Aorta (tissue), 5 donors: ENCODE data around the gene ARRDC3. TPM values are rescaled to one million over a fixed set of nuclear protein-coding genes. Genes with fewer than 3 reads are reported as not detected.
A peak's percentile ranks its signal among the peaks of the same experiment; 100 is the strongest.

Source experiments
- ATAC-seq: fragments of 200-7000 bp; cut with Tn5 transposase; one replicate; pipeline ENCODE4 v1.9.1; 2022; ENCODE audit warnings: moderate library complexity; ENCODE audit not compliant: low FRiP score
- DNase-seq, 2 donors: peaks; one replicate each; pipeline ENCODE4 v3.0.0-alpha.2; 2020
- H3K27ac ChIP-seq, 2 donors: one replicate each; pipeline ENCODE4 v1.5.1; 2013; ENCODE audit warnings: low read length in 2 of 2, mild to moderate bottlenecking in 2 of 2, moderate library complexity in 2 of 2, control low read depth in 1 of 2, inconsistent platforms in 1 of 2, low read depth in 1 of 2
- H3K27me3 ChIP-seq, 2 donors: one replicate each; pipeline ENCODE4 v1.6.1; 2013; ENCODE audit warnings: control low read depth in 1 of 2, low read length in 1 of 2, mild to moderate bottlenecking in 1 of 2, moderate library complexity in 1 of 2; ENCODE audit not compliant: insufficient read depth in 2 of 2, control insufficient read depth in 1 of 2
- H3K36me3 ChIP-seq, 2 donors: one replicate each; pipeline ENCODE4 v1.6.1; 2013; ENCODE audit warnings: control low read depth in 1 of 2, low read length in 1 of 2, mild to moderate bottlenecking in 1 of 2; ENCODE audit not compliant: insufficient read depth in 2 of 2, control insufficient read depth in 1 of 2
- H3K4me1 ChIP-seq, 2 donors: one replicate each; pipeline ENCODE4 v1.6.1; 2013; ENCODE audit warnings: low read length in 2 of 2, control low read depth in 1 of 2, mild to moderate bottlenecking in 1 of 2, moderate library complexity in 1 of 2; ENCODE audit not compliant: insufficient read depth in 2 of 2, control insufficient read depth in 1 of 2
- H3K4me3 ChIP-seq, 2 donors: one replicate each; pipeline ENCODE4 v1.5.1; 2013; ENCODE audit warnings: low read length in 2 of 2, control low read depth in 1 of 2, mild to moderate bottlenecking in 1 of 2
- H3K9me3 ChIP-seq: one replicate; pipeline ENCODE4 v1.6.1; 2013; ENCODE audit warnings: mild to moderate bottlenecking, low read length; ENCODE audit not compliant: control insufficient read depth
- WGBS, 2 donors: extraction: QIAGEN DNeasy Blood & Tissue Kit; methylation state at CpG; one replicate each; pipeline ENCODE4 v1.1.7; 2013; 5-methylcytosine and 5-hydroxymethylcytosine counted together
- intact Hi-C, 2 donors: fragments of 100-400 bp; cut with DNase I; formaldehyde crosslinking; loops; one replicate each; pipeline versions ENCODE4 v1.14.2 to v1.15.0; 2022
- polyA plus RNA-seq, 2 donors: library from polyadenylated mRNA; stranded (reverse); fragments of 200-250 nt; gene quantifications; one replicate each; pipeline ENCODE4 v1.2.3, GENCODE V29; 2013
- total RNA-seq, 2 donors: library from RNA; stranded (reverse); fragmentation: NEBNext Ultra II Directional; extraction: Animal tissue kit (Norgen Biotek cat#: 25700); gene quantifications; one replicate each; pipeline ENCODE4 v1.2.1, GENCODE V29; 2021
- donor health status: healthy with polysubstance abuse.
- donor health status: Bipolar disorder and iron deficiency.
- donor health status: DM: no; HTN: no; CAD: no.
- donor health status: DM: no; HTN: no; CAD: no.
- donor health status: DM: yes; HTN: yes; CAD: no.

ARRDC3 gene
- total and polyA plus RNA-seq, 4 donors, result 11.4 to 72.2 (median 29.3) TPM

GRCh38 chr5:91381774-91382359 is 1.2 kb downstream of the ARRDC3 start:
- no peaks in the 10 kb centered on the region for H3K36me3 ChIP-seq
- peak; percentile 77 for ATAC-seq
- H3K4me3 ChIP-seq, result peak overlapping the region; percentile 91 to 94
- intact Hi-C loops, result loop anchor here (5.0 to 10.0 kb wide), 5 partner anchors 100 to 517 kb away; no protein-coding TSS in a partner anchor
- peak overlapping the region in 1 of 2 donors; percentile 51 for H3K27ac ChIP-seq
- no peaks in the 10 kb centered on the region for H3K9me3 ChIP-seq
- H3K4me1 ChIP-seq, result no peaks in the 10 kb centered on the region
- WGBS, 2 donors, result 0% methylated on average over 10 of the region's 10 CpGs
- H3K27me3 ChIP-seq, result no peaks in the 10 kb centered on the region
- DNase-seq, result peak; percentile 82 to 93

GRCh38 chr5:91381239-91381773 is 1.8 kb downstream of the ARRDC3 start:
- Histone ChIP-seq H3K36me3 (no peaks in the 10 kb centered on the region), H3K9me3 (no peaks in the 10 kb centered on the region), H3K4me1 (no peaks in the 10 kb centered on the region), H3K27ac (peak overlapping the region; percentile 40 to 51), H3K4me3 (peak overlapping the region; percentile 91 to 94), H3K27me3 (no peaks in the 10 kb centered on the region)
- WGBS, 2 donors, result 0% methylated on average over 6 of the region's 6 CpGs
- ATAC-seq, result no peak
- DNase-seq, result no peak
- intact Hi-C loops, result loop anchor here (5.0 to 10.0 kb wide), 5 partner anchors 99 to 517 kb away; no protein-coding TSS in a partner anchor

GRCh38 chr5:91380491-91381238 is 2.5 kb downstream of the ARRDC3 start:
- H3K27ac ChIP-seq, result peak overlapping the region; percentile 64 to 100
- ATAC-seq (peak; percentile 91), DNase-seq (peak; percentile 99)
- intact Hi-C loops, result loop anchor here (5.0 to 10.0 kb wide), 5 partner anchors 98 to 516 kb away; no protein-coding TSS in a partner anchor
- WGBS, 2 donors, result 0% methylated on average over 41 to 42 of the region's 42 CpGs
- peak overlapping the region; percentile 94 to 99 for H3K4me3 ChIP-seq
- no peaks in the 10 kb centered on the region for H3K36me3 ChIP-seq
- H3K27me3 ChIP-seq, result no peaks in the 10 kb centered on the region
- H3K4me1 ChIP-seq, result no peaks in the 10 kb centered on the region
- H3K9me3 ChIP-seq, result no peaks in the 10 kb centered on the region

GRCh38 chr5:91379914-91380490 is 3.1 kb downstream of the ARRDC3 start:
- no peaks in the 10 kb centered on the region for H3K4me1 ChIP-seq
- H3K9me3 ChIP-seq, result no peaks in the 10 kb centered on the region
- H3K27ac ChIP-seq, result peak overlapping the region; percentile 64 to 100
- no peaks in the 10 kb centered on the region for H3K36me3 ChIP-seq
- peak overlapping the region; percentile 67 to 99 for H3K4me3 ChIP-seq
- 0% methylated on average over 47 to 65 of the region's 65 CpGs for WGBS, 2 donors
- no peaks in the 10 kb centered on the region for H3K27me3 ChIP-seq
- DNase-seq, result peak; percentile 97
- ATAC-seq, result peak; percentile 84
- intact Hi-C loops, result loop anchor here (5.0 to 10.0 kb wide), 5 partner anchors 98 to 515 kb away; no protein-coding TSS in a partner anchor

GRCh38 chr5:91379246-91379913 is 3.7 kb downstream of the ARRDC3 start:
- no peak for DNase-seq
- ATAC-seq, result no peak
- H3K9me3 ChIP-seq, result no peaks in the 10 kb centered on the region
- WGBS, 2 donors, result 0 to 1% methylated on average over 12 of the region's 12 CpGs
- no peaks in the 10 kb centered on the region for H3K4me1 ChIP-seq
- H3K4me3 ChIP-seq, result peak overlapping the region; percentile 67 to 99
- H3K27ac ChIP-seq, result peak overlapping the region; percentile 64 to 100
- H3K27me3 ChIP-seq, result no peaks in the 10 kb centered on the region
- intact Hi-C loops, result no loop called here
- H3K36me3 ChIP-seq, result no peaks in the 10 kb centered on the region

- Histone ChIP-seq H3K27ac (no peak overlapping the region), H3K27me3 (no peaks in the 10 kb centered on the region), H3K4me3 (peak overlapping the region; percentile 24 to 54), H3K4me1 (no peaks in the 10 kb centered on the region), H3K9me3 (no peaks in the 10 kb centered on the region), H3K36me3 (no peaks in the 10 kb centered on the region)
- WGBS, 2 donors, result 23 to 27% methylated on average over 5 of the region's 5 CpGs
- ATAC-seq, result no peak
- intact Hi-C loops, result no loop called here
- DNase-seq, result no peak
Measured at GRCh38 chr5:91378752-91379211, 4.3 kb downstream of the ARRDC3 start.

- no peak overlapping the region for H3K4me3 ChIP-seq
- H3K4me1 ChIP-seq, result no peaks in the 10 kb centered on the region
- intact Hi-C loops, result no loop called here
- H3K36me3 ChIP-seq, result no peaks in the 10 kb centered on the region
- no peak overlapping the region for H3K27ac ChIP-seq
- no peak for DNase-seq
- H3K27me3 ChIP-seq, result no peaks in the 10 kb centered on the region
- WGBS, 2 donors, result 85 to 90% methylated on average over 6 of the region's 6 CpGs
- no peaks in the 10 kb centered on the region for H3K9me3 ChIP-seq
- no peak for ATAC-seq
Measured at GRCh38 chr5:91374893-91375520, 8.1 kb downstream of the ARRDC3 start.

- no peak overlapping the region for H3K27ac ChIP-seq
- ATAC-seq, result no peak
- intact Hi-C loops, result no loop called here
- peaks cover 0 to 4% of the 10 kb centered on the region in 2 donors for H3K36me3 ChIP-seq
- DNase-seq, result no peak
- H3K9me3 ChIP-seq, result no peaks in the 10 kb centered on the region
- H3K4me3 ChIP-seq, result no peak overlapping the region
- H3K27me3 ChIP-seq, result no peaks in the 10 kb centered on the region
- no peaks in the 10 kb centered on the region for H3K4me1 ChIP-seq
- WGBS, 2 donors, result 83 to 86% methylated on average over 5 of the region's 5 CpGs
Measured at GRCh38 chr5:91373600-91373999, 9.5 kb downstream of the ARRDC3 start.
